Measurements from ENCODE around the gene FOSL1.
"Not testable (repeated sequence)": the region's sequence is repeated elsewhere in the genome, so short reads cannot be mapped to it uniquely, and the experiment has no call there.

The FOSL1 gene

DNA sequence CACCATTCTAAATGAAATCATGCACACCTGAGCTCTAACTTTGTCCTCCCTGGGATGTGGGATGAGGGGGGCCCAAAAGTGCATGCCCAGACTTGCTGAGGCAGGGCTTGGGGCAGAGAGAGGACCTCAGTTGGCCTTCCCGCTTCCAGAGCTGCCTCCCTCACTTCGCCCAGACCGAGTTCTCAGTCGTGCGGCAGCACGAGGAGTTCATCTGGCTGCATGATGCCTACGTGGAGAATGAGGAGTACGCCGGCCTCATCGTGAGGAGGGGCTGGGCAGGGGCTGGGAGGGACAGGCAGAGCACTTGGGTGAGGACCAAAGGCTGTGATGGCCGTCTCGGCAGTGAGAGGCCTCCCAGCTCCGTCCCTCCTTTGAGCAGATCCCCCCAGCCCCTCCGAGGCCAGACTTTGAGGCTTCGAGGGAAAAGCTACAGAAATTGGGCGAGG is 50.4 kb downstream of the FOSL1 start:
- no peak for DNase-seq

DNA sequence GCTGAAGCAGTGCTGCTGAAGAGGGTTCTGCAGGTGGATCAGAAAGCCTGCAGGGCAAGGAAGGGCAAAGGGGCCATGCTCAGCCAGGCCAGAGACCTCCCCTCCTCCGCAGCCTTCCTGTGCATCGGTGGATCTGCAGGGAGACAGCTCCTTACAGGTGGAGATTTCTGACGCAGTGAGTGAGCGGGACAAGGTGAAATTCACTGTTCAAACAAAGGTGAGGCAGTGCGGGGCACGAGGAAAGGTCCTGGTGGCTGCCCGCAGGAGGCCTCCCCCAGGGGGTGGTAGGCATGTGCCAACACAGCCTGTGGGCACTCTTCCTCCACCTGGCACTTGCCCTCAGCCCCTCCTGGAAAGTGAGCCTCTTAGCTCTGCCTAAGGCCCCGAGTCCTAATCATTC is 50.8 kb downstream of the FOSL1 start:
- DNase-seq, result no peak

- DNase-seq, result not testable (repeated sequence)
Measured at GRCh38 chr11:65848693-65849092, 51.5 kb downstream of the FOSL1 start.

GRCh38 chr11:65847746-65848145 is 52.4 kb downstream of the FOSL1 start:
- no peak for DNase-seq

GRCh38 chr11:65844231-65844872 is 55.8 kb downstream of the FOSL1 start:
- DNase-seq, result no peak

GRCh38 chr11:65843811-65844210 is 56.4 kb downstream of the FOSL1 start:
- DNase-seq, result no peak

GRCh38 chr11:65842144-65842543 is 58.0 kb downstream of the FOSL1 start:
- DNase-seq, result no peak
